BJ (cell line): ENCODE results near the gene TTC7B. TPM values are rescaled to one million over a fixed set of nuclear protein-coding genes. Genes with fewer than 3 reads are reported as not detected.

Experiments used
- CTCF ChIA-PET: fragments of 350-600 bp; formaldehyde crosslinking; extraction: SDS; loops from one replicate; lab custom pipeline; 2021; ENCODE audit warnings: antibody characterized with exemption, inconsistent platforms; lab: Yijun Ruan, JAX
- POLR2A ChIA-PET: fragments of 300-600 bp; sonication (Branson Sonifier 250); formaldehyde crosslinking; extraction: SDS; loops from one replicate; lab custom pipeline; 2021; ENCODE audit warnings: antibody characterized with exemption; lab: Charles Lee
- DNase-seq: peaks from one replicate; pipeline ENCODE4 v3.0.0-alpha.2; 2011; ENCODE audit warnings: low read depth
- H3K27me3 ChIP-seq: 2 replicates; pipeline ENCODE4 v1.6.0; 2011; ENCODE audit warnings: low read length; ENCODE audit not compliant: control insufficient read depth, insufficient read depth
- H3K36me3 ChIP-seq: 2 replicates; pipeline ENCODE4 v1.5.1; 2011; ENCODE audit warnings: low read length; ENCODE audit not compliant: control insufficient read depth, insufficient read depth
- H3K4me3 ChIP-seq: 2 replicates; pipeline ENCODE4 v1.5.1; 2011; ENCODE audit warnings: low read depth, mild to moderate bottlenecking, control low read depth, low read length
- CTCF ChIP-seq: IDR thresholded peaks from 2 replicates; pipeline ENCODE4 v1.5.1; 2011; ENCODE audit warnings: low read depth, mild to moderate bottlenecking, control low read depth, inconsistent platforms, low read length, moderate library complexity; ENCODE audit not compliant: insufficient read depth
- polyA plus RNA-seq: library from polyadenylated mRNA; depleted of rRNA; stranded (reverse); fragments of >200 nt; gene quantifications from 2 replicates; pipeline ENCODE4 v1.2.3, GENCODE V29; 2011

Gene TTC7B
- polyA plus RNA-seq, 1 experiment: 46.9 TPM

GRCh38 chr14:90703841-90704737 lies 112.1 kb downstream of the TTC7B start:
- no peak for TF ChIP-seq CTCF
- H3K27me3 ChIP-seq: no peaks in the 10 kb centered on the region
- no peak for DNase-seq
- no peak overlapping the region for H3K4me3 ChIP-seq
- H3K36me3 ChIP-seq: no peaks in the 10 kb centered on the region
- ChIA-PET POLR2A (no interaction called here), CTCF (interaction anchor here (0.7 to 1.5 kb wide), 2 partner anchors 304 to 788 kb away, joined by 3 to 6 read pairs; no protein-coding TSS in a partner anchor)

GRCh38 chr14:90700933-90701776 lies 115.1 kb downstream of the TTC7B start:
- Histone ChIP-seq H3K27me3 (no peaks in the 10 kb centered on the region), H3K4me3 (no peak overlapping the region), H3K36me3 (no peaks in the 10 kb centered on the region)
- no peak for DNase-seq
- ChIA-PET POLR2A (no interaction called here), CTCF (interaction anchor here (1.6 kb wide), 1 partner anchor 19 kb away, joined by 3 read pairs; no protein-coding TSS in a partner anchor)
- no peak for TF ChIP-seq CTCF

- DNase-seq: no peak
- POLR2A ChIA-PET: no interaction called here
Measured at GRCh38 chr14:90699016-90699415, 117.2 kb downstream of the TTC7B start.

GRCh38 chr14:90698379-90698869 lies 117.8 kb downstream of the TTC7B start:
- no peak for DNase-seq
- CTCF ChIA-PET: interaction anchor here (0.7 to 4.5 kb wide), 26 partner anchors 8 to 725 kb away, joined by 3 to 35 read pairs (median 4); partner anchors contain the start of gene CALM1
- H3K27me3 ChIP-seq: no peaks in the 10 kb centered on the region
- no peak for TF ChIP-seq CTCF
- H3K4me3 ChIP-seq: no peak overlapping the region
- no peaks in the 10 kb centered on the region for H3K36me3 ChIP-seq
- POLR2A ChIA-PET: no interaction called here

More at GRCh38 chr14:90699016-90699415, 117.2 kb downstream of the TTC7B start:
- H3K27me3 ChIP-seq: no peaks in the 10 kb centered on the region
- H3K4me3 ChIP-seq: no peak overlapping the region
- no peak for TF ChIP-seq CTCF
- no peaks in the 10 kb centered on the region for H3K36me3 ChIP-seq
- CTCF ChIA-PET: interaction anchor here (0.7 to 4.5 kb wide), 10 partner anchors 9 to 588 kb away, joined by 3 to 35 read pairs (median 6); partner anchors contain the start of gene CALM1
